GM19035 (cell line): Measurements from ENCODE around the gene WAPL.
"Not testable (repeated sequence)": the region's sequence is repeated elsewhere in the genome, so short reads cannot be mapped to it uniquely, and the experiment has no call there.

ENCODE experiments used
- ATAC-seq: cut with Tn5 transposase; IDR thresholded peaks from one replicate; pipeline ENCODE4 v1.9.1; 2021; ENCODE audit not compliant: unreplicated experiment

WAPL gene

GRCh38 chr10:86521678-86522509 is at the start of gene WAPL:
TSS of gene WAPL (minus strand) at chr10:86521792. CDS start at chr10:86518069, 3,723 bp downstream.
- ATAC-seq, result peak; percentile 96

GRCh38 chr10:86569335-86569734 is 47.7 kb upstream of the WAPL start:
- ATAC-seq, result no peak

GRCh38 chr10:86566518-86566917 is 44.9 kb upstream of the WAPL start:
- ATAC-seq, result not testable (repeated sequence)

GRCh38 chr10:86563338-86563737 is 41.7 kb upstream of the WAPL start:
- not testable (repeated sequence) for ATAC-seq

GRCh38 chr10:86558695-86559094 is 37.1 kb upstream of the WAPL start:
- ATAC-seq, result not testable (repeated sequence)

- no peak for ATAC-seq
Observed at GRCh38 chr10:86556933-86557649, 35.5 kb upstream of the WAPL start.

GRCh38 chr10:86556532-86556931 is 34.9 kb upstream of the WAPL start:
- no peak for ATAC-seq

- no peak for ATAC-seq
Observed at GRCh38 chr10:86553639-86554038, 32.0 kb upstream of the WAPL start.

GRCh38 chr10:86553213-86553612 is 31.6 kb upstream of the WAPL start:
- ATAC-seq, result no peak

GRCh38 chr10:86547296-86547695 is 25.7 kb upstream of the WAPL start:
- ATAC-seq, result no peak

GRCh38 chr10:86545101-86545500 is 23.5 kb upstream of the WAPL start:
- no peak for ATAC-seq

GRCh38 chr10:86540016-86540415 is 18.4 kb upstream of the WAPL start:
- ATAC-seq, result no peak

- ATAC-seq, result no peak
Observed at GRCh38 chr10:86538547-86538946, 17.0 kb upstream of the WAPL start.

- ATAC-seq, result not testable (repeated sequence)
Observed at GRCh38 chr10:86538040-86538439, 16.4 kb upstream of the WAPL start.

- ATAC-seq, result no peak
Observed at GRCh38 chr10:86536294-86536861, 14.8 kb upstream of the WAPL start.

GRCh38 chr10:86535132-86535882 is 13.7 kb upstream of the WAPL start:
- peak; percentile 73 for ATAC-seq

- no peak for ATAC-seq
Observed at GRCh38 chr10:86533328-86533727, 11.7 kb upstream of the WAPL start.

GRCh38 chr10:86528736-86529135 is 7.1 kb upstream of the WAPL start:
- ATAC-seq, result not testable (repeated sequence)

- ATAC-seq, result no peak
Observed at GRCh38 chr10:86526606-86527005, 5.0 kb upstream of the WAPL start.

GRCh38 chr10:86525713-86526112 is 4.1 kb upstream of the WAPL start:
- ATAC-seq, result not testable (repeated sequence)
